HG03045 (cell line): ENCODE data around the gene KLF14.
"Not testable (repeated sequence)": the region's sequence is repeated elsewhere in the genome, so short reads cannot be mapped to it uniquely, and the experiment has no call there.

Experiments used
- ATAC-seq: cut with Tn5 transposase; IDR thresholded peaks from one replicate; pipeline ENCODE4 v1.9.1; 2021; ENCODE audit warnings: mild to moderate bottlenecking, moderate library complexity; ENCODE audit not compliant: unreplicated experiment

KLF14 gene

DNA sequence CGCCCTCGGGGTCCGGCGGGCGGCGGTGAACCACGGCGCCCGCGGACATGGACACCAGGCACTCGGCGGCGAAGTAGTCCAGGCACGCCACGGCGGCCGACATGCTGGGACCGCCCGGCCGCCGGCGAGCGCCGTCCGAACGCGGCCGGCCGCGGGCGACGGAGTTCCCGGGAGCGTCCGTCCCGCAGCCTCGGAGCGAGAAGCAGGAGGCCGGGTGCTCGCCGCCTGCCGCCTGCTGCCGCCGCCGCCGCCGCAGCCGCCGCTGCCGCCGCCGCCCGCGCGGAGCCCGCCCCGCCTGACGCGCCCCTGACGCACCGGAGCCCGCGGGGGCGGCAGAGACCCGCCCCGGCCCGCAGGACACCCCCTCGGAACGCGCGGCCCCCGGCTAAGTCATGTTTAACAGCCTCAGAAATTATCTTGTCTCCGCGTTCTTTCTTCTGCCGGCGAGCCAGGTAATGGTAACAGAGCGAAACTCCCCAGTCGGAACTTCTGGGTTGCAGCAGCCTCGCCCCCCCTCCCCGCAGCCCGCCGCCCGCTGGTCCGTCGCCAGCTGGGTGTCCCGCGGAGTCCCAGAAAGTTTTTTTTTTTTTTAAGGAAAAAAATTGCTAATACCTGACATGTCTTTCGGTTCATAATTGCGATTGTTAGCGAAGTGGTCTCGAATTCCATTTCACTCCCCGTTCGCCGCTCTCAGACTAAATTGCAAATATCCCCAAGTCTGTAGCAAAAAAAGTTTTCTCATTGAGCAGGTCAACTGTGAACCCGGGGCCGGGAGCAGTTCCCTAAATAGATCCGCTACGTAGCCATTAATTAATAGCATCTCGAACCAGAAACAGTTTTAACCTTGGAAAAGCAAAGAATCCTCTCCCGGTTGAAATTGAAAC lies at the start of gene KLF14:
KLF14 (minus strand) TSS at position 277 of the 884 bp plus-strand sequence; CDS start at position 103, 174 bp downstream.
- ATAC-seq = no peak

DNA sequence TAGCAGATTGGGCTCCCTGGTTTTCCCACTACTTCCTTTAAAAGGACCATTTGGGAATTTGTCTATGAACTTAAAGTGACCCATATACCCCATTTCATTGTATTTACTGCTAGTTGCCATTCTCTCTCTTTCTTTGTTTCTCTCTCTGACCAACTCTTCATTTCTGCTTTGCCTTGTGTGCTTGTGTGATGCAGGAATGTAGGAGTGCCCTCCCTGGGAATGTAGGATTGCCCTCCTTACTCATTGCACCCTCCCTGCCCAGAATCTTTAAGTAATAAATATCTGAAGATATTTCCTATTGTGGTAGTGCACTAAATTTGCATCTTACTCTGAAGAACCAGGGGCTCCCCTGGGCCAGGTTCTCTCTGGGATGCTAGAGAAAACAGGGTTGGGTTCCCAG lies 47.3 kb upstream of the KLF14 start:
- ATAC-seq = no peak

GRCh38 chr7:130777426-130777825 lies 43.4 kb upstream of the KLF14 start:
- ATAC-seq = no peak

DNA sequence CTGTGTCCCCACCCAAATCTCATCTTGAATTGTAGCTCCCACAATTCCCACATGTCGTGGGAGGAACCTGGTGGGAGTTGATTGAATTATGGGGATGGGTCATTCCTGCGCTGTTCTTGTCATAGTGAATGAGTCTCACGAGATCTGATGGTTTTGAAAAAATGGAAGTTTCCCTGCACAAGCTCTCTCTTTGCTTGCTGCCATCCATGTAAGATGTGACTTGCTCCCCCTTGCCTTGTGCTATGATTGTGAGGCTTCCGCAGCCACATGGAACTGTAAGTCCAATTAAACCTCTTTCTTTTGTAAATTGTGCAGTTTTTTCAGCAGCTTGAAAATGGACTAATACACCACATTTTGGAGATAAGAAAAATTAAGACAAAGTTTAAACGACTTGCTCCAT lies 38.4 kb upstream of the KLF14 start:
- ATAC-seq = not testable (repeated sequence)

GRCh38 chr7:130768854-130769253 lies 34.8 kb upstream of the KLF14 start:
- no peak for ATAC-seq

DNA sequence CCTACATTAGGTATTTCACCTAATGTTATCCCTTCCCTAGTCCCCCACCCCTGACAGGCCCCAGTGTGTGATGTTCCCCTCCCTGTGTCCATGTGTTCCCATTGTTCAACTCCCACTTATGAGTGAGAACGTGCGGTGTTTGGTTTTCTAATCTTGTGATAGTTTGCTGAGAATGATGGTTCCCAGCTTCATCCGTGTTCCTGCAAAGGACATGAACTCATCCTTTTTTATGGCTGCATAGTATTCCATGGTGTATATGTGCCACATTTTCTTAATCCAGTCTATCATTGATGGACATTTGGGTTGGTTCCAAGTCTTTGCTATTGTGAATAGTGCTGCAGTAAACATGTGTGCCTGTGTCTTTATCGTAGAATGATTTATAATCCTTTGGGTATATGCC lies 30.6 kb upstream of the KLF14 start:
- ATAC-seq = not testable (repeated sequence)

- ATAC-seq = no peak
Observed at GRCh38 chr7:130758429-130759056, 24.5 kb upstream of the KLF14 start.

GRCh38 chr7:130756316-130756715 lies 22.3 kb upstream of the KLF14 start:
- no peak for ATAC-seq

DNA sequence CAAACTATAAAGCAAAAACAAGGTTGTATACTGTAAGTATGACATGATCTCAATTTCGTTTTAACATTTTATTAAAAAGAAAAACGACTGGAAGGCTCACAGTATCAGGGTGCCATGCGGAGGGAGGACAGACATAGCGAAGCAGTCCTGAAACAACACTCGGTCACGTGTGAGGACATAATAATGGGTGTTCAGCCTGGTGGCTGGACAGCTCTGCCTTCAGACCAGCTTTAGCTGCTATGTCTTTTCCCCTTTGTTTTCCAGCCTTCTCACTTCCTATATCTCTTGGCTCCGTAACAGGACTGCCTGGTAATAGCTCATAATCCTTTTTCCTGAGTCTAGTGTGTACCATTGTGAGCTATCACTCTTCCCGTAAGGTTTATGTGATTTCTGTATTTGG lies 18.4 kb upstream of the KLF14 start:
- no peak for ATAC-seq

DNA sequence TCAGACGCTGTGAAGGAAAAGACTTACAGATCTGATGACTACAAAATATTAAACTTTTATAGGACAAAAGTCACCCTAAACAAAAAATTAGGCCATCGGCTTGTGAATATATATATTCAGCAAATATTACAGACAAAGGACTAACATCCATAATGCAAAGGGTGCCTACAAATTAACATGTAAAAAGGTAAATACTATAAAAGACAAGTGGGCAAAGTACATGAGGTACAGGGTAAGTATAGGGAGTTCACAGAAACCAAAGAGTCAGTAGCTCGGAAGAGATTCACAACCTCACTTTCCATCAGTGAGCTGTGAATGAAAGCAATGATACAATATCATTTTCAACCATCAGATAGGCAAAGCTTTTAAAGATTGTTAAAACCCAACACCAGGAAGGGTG lies 16.7 kb upstream of the KLF14 start:
- no peak for ATAC-seq

DNA sequence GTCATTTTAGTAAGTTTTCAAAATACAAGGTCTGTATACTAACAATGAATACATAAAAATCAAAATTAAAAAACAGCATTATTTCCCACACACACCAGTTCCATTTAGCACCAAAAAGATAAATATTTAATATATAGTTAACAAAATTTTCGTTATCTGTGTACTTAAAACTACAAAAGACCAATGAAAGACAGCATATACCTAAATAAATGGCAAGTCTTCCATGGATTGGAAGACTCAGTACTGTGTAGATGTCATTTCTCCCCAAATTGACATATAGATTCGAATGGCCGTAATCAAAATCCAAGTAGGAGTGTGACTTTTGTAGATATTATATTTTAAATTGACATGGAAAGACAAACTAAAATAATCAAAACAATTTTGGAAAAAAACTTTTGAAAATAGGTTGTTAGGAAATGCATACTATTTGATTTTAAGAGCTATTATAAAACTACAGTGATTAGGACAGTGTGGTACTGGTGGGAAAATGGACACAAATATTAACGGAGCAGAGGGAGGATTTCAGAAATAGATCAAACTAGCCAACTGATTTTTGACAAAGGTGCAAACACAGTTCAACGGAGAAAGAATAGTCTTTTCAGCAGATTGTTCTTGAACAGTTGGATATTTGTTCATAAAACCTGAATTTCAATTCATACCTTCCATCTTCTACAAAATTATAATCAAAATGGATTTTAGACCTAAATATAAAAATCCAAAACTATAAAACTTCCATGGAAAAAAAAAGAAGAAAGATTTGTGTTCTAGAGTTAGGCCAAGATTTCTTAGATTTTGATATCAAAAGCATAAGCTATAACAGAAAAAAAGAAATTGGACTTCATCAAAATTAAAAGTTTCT lies 14.8 kb upstream of the KLF14 start:
- no peak for ATAC-seq

- no peak for ATAC-seq
Observed at GRCh38 chr7:130741331-130741995, 7.5 kb upstream of the KLF14 start.

- ATAC-seq = no peak
Observed at GRCh38 chr7:130740606-130741005, 6.6 kb upstream of the KLF14 start.

- ATAC-seq = no peak
Observed at GRCh38 chr7:130736298-130736900, 2.4 kb upstream of the KLF14 start.

DNA sequence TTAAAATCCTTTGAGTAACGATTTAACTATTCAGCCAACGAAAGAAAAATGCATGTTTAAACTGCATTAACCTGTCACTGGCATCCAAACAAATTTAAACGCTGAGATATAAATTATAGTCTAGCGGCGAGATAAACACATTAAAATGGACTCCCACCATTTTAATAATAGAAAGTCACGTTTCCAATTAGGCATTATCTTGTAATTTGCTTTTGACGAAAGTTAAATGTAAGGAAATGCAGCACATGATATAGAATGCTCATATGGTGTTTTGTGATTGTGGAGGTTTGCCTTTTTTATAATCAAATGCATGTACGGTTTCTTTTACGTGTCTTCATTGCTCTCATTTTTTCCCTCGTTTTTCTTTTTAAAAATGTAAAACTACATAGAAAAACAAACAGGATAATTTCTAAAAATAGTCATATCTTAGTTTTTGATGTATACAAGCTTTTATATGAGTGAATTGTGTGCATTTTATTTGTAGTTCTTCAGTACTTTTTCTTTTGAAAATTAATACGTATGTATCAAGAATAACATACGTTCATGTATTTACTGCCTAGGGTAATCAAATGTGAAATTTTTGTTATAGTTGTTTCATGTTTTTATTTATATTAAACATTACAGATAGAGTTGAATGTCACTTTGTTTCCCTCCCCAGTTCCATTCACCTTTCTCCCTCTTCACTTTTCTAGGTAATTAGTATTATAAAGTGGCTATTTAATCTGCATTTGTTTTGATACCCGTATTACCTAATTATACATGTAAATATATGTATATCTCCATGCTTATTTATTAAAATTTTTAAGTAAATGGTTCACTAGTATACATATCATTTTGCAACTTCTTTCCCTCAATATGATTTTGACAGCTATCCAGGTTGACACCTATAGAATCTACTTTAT lies 1.1 kb upstream of the KLF14 start:
- ATAC-seq = no peak

- ATAC-seq = no peak
Observed at GRCh38 chr7:130732980-130733930, 752 bp downstream of the KLF14 start.

GRCh38 chr7:130723784-130724183 lies 10.2 kb downstream of the KLF14 start:
- no peak for ATAC-seq
